ENCODE data around the gene IGF1. TPM values are rescaled to one million over a fixed set of nuclear protein-coding genes. Genes with fewer than 3 reads are reported as not detected.
"Not testable (repeated sequence)": the region's sequence is repeated elsewhere in the genome, so short reads cannot be mapped to it uniquely, and the experiment has no call there.

IGF1 gene
- total RNA-seq, 8 experiments from 2014 or later = 0.14 to 4.7 (median 0.76) TPM; not detected in 1

DNA sequence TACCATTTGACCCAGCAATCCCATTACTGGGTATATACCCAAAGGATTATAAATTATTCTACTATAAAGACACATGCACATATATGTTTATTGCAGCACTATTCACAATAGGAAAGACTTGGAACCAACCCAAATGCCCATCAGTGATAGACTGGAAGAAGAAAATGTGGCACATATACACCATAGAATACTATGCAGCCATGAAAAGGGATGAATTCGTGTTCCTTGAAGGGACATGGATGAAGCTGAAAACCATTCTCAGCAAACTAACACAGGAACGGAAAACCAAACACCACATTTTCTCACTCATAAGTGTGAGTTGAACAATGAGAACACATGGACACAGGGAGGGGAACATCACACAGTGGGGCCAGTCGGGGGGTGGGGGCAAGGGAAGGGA, 31.3 kb downstream of the IGF1 start:
- in situ Hi-C loops (cut with MboI; ENCODE audit: low pct_unique_long_range_greater_than_20kb in 2 of 9, low sequenced_read_pairs in 9 of 9, unreplicated experiment in 9 of 9); H3K4me1 ChIP-seq (replicated peaks in 1 of 2); H3K4me3 ChIP-seq; H3K27ac ChIP-seq; ATAC-seq (replicated peaks in 6 of 8): not testable (repeated sequence)
- WGBS, 10 experiments = 33 to 100% (median 50%) methylated on average over 1 to 2 of the region's 3 CpGs; no CpG with 5 or more reads in 6 of the 10 experiments

DNA sequence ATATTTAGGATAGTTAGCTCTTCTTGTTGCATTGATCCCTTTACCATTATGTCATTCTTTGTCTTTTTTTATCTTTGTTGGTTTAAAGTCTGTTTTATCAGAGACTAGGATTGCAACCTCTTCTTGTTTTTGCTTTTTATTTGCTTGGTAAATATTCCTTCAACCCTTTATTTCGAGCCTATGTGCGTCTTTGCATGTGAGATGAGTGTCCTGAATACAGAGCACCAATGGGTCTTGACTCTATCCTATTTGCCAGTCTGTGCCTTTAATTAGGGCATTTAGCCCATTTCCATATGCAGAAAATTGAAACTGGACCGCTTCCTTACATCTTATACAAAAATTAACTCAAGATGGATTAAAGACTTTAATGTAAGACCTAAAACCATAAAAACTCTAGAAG, 32.9 kb downstream of the IGF1 start:
- H3K4me1 ChIP-seq (replicated peaks in 1 of 2); in situ Hi-C loops (cut with MboI; ENCODE audit: low pct_unique_long_range_greater_than_20kb in 2 of 9, low sequenced_read_pairs in 9 of 9, unreplicated experiment in 9 of 9): not testable (repeated sequence)
- whole genome bisulfite sequencing, 10 experiments = 9 to 100% (median 76%) methylated on average over 1 to 3 of the region's 3 CpGs

DNA sequence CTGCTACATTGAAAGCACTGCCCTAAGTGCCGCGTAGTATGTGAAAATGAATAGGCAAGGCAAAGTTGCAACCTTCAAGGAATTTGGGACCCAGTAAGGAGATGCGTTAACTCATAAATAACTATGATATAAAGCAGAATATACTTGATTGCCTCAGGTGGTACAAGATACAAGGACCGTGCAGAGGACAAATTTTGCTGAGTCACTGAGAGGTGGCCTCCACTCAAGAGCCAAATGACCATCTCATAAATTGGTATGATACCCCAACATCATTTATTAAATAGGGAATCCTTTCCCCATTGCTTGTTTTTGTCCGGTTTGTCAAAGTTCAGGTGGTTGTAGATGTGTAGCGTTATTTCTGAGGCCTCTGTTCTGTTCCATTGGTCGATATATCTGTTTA, 35.7 kb downstream of the IGF1 start:
- Histone ChIP-seq H3K4me1 (replicated peaks in 1 of 2) (no peaks in the 10 kb centered on the region), H3K4me3 (no peak overlapping the region), H3K27ac (no peak overlapping the region)
- no peak for ATAC-seq (replicated peaks in 6 of 8)
- WGBS, 10 experiments = 40 to 100% (median 78%) methylated on average over 1 to 6 of the region's 7 CpGs; no CpG with 5 or more reads in 2 of the 10 experiments
- in situ Hi-C loops (cut with MboI; ENCODE audit: low pct_unique_long_range_greater_than_20kb in 2 of 9, low sequenced_read_pairs in 9 of 9, unreplicated experiment in 9 of 9) = no loop called here

More for the DNA sequence above, 32.9 kb downstream of the IGF1 start:
- not testable (repeated sequence) for H3K4me3 ChIP-seq; H3K27ac ChIP-seq; ATAC-seq (replicated peaks in 6 of 8)

DNA sequence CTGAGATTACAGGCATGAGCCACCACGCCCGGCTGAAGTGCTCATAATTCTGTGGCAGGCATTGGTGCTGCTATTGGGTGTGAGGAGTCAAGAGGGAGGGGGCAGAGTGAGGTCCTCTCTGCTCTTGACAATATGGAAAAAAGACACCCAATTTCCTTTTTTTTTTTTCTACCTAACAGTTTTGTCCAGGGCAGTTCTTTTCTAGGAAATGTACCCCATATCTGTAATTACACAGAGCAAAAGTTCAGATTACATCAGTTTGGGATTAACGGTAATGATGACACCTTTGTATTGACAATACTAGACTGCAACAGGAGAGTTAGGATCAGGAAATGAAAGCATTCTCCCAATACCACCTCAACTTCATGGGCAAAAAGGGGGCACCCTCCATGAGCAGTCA, 36.3 kb downstream of the IGF1 start:
- Histone ChIP-seq H3K4me3 (no peak overlapping the region), H3K4me1 (replicated peaks in 1 of 2) (no peaks in the 10 kb centered on the region), H3K27ac (no peak overlapping the region)
- WGBS, 10 experiments = 57 to 100% (median 92%) methylated on average over 1 to 3 of the region's 3 CpGs; no CpG with 5 or more reads in 3 of the 10 experiments
- ATAC-seq (replicated peaks in 6 of 8) = no peak
- in situ Hi-C loops (cut with MboI; ENCODE audit: low pct_unique_long_range_greater_than_20kb in 2 of 9, low sequenced_read_pairs in 9 of 9, unreplicated experiment in 9 of 9) = no loop called here

DNA sequence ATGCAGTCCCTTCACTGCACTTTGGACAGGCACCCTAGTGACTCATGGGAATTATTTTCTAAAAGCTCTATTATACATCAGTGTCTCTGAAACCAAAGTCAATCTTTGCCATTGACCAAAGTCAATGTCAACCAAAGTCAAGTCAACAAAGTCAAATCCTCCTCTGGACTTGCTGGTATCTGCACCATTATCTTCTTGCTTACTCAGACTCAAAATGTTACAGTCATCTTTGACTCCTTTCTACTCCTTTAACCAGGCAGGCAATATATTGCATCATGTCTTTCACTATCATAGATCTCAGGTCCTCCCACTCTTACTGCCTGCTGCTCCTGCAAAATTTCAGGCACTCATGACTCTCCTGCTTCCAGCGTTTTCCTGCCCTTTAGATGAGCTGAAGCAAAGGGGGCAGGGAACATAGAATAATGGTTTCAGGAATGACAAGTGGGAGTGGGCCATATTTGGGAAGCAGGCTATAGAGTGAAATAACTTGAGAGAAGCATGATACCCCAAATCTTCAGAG, 39.2 kb downstream of the IGF1 start:
- in situ Hi-C loops (cut with MboI; ENCODE audit: low pct_unique_long_range_greater_than_20kb in 2 of 9, low sequenced_read_pairs in 9 of 9, unreplicated experiment in 9 of 9) = no loop called here
- Histone ChIP-seq H3K4me3 (no peak overlapping the region), H3K27ac (no peak overlapping the region), H3K4me1 (replicated peaks in 1 of 2) (no peaks in the 10 kb centered on the region)
- no peak for ATAC-seq (replicated peaks in 6 of 8)
- WGBS, 10 experiments = 11 to 91% (median 67%) methylated on average over 1 of the region's 1 CpG; no CpG with 5 or more reads in 6 of the 10 experiments

DNA sequence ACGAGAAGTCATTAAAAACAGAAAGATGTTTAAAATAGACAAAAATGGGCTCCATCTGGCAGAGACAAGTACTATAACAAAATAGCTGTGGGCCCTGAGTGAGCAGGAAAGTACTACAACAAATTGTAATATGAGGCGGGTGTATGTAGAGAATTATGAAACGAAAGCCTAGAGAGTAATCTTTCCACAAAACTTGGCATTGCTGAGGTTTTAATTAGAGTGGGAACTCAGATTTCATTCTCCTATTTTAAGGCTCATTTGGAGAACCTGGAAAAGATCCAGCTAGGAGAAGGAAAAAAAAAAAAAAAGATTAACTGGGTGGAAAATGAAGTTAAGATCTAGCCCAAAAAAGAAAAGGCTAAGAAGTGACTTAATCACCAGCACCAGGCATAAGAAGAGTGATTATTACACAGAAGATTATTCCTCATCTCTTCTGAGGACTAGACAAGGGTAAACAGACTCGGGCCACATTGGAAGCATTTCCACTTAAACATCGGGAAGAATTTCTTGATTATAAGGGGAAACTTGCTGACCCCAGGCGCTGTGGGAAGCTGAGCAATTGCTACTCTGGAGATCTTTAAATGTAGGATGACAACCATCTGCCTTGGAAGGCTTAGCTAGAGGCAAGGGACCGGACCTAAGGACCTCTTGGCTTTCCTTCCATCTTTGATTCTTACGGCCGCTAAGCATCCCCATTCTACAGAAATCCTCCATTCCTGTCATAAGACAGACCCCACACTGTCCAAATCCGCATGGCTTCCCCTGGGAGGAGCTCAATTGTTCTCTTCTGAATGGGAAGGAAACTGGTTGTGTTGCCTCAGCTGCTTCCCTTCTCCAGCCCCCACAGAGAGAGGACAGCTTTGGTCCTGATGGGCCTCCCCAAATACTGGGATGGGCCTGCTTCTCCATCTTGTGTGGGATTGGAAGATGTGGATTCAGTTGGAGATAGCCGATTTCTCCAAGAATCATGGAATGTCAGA, 40.6 kb downstream of the IGF1 start:
- in situ Hi-C loops (cut with MboI; ENCODE audit: low pct_unique_long_range_greater_than_20kb in 2 of 9, low sequenced_read_pairs in 9 of 9, unreplicated experiment in 9 of 9) = no loop called here
- no peak for ATAC-seq (replicated peaks in 6 of 8)
- 14 to 93% (median 87%) methylated on average over 4 to 10 of the region's 11 CpGs for WGBS, 10 experiments
- no peaks in the 10 kb centered on the region for H3K4me1 ChIP-seq (replicated peaks in 1 of 2)
- no peak overlapping the region for H3K27ac ChIP-seq
- no peak overlapping the region for H3K4me3 ChIP-seq

DNA sequence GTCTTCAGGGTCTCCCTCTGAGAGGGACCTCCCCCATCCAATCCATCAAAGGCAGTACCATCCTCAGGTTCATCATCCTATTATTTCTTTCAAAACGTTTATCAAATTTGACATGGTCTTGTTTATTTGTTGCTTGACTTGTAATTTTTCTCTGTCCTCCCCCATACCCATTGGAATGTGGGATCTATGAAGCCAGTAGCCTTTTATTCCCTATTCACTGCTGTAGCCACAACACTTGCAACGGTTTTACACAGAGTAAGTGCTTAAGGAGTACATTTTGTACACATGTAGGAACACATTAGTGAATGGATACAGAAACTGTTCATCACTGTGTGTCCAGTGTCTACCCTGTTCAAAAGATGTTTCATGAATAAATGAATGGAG, 41.5 kb downstream of the IGF1 start:
- Histone ChIP-seq H3K4me3 (no peak overlapping the region), H3K27ac (no peak overlapping the region), H3K4me1 (replicated peaks in 1 of 2) (no peaks in the 10 kb centered on the region)
- 0 to 60% (median 33%) methylated on average over 1 to 2 of the region's 2 CpGs; no CpG with 5 or more reads in 2 of the 10 experiments for WGBS, 10 experiments
- in situ Hi-C loops (cut with MboI; ENCODE audit: low pct_unique_long_range_greater_than_20kb in 2 of 9, low sequenced_read_pairs in 9 of 9, unreplicated experiment in 9 of 9) = no loop called here
- peak in 3 of 8 experiments; percentile 19 to 53 (median 50) for ATAC-seq (replicated peaks in 6 of 8)

DNA sequence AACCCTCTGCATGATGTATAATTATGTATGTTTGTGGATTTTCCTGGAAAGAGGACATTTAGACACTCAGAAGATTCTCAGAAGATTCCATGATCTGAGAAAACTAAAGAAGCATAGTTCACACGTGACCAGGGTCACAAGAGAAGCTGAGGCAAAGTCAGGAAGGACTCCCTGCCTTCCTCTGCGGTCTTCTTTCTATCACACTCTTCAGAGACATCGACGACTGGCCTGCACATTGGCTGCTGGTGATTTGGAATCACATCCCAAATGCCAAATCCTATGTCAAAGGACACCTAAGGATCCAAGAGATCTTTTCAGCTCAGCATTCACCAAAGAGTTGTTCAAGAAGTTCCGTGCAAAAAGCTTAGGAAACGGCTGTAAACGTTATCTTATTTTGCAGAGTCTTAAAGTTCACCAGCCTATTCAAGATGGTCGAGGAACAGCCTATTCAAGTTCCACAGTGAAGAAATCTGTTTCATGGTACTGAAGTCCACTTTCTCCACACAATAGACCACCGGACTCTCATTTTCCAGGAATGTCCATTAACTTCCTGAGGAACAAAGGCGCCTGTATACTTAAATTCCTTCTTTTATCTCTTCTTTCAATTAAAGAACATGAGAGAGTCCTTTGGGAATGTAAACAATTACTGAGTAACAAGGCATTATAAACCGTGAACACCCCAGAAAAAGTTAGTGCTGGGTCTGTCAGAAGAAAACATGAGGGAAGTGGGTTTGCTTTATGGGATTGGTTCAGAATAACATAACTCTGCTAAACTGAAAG, 42.1 kb downstream of the IGF1 start:
- in situ Hi-C loops (cut with MboI; ENCODE audit: low pct_unique_long_range_greater_than_20kb in 2 of 9, low sequenced_read_pairs in 9 of 9, unreplicated experiment in 9 of 9) = no loop called here
- ATAC-seq (replicated peaks in 6 of 8) = peak in 3 of 8 experiments; percentile 43 to 66 (median 57)

DNA sequence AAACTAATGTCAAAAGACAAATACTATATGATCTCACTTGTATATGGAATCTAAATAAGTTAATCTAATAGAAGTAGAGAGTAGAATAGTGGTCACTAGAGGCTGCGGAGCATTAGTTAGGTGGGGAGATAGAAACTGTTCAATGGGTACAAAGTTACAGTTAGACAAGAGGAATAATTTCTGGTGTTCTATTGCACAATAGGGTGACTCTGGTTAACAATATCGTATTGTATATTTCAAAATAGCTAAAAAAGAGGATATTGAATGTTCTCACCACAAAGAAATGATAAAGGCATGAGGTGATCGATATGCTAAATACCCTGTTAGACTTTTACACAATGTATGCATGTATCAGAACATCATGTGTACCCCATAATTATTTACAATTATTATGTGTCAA, 42.9 kb downstream of the IGF1 start:
- in situ Hi-C loops (cut with MboI; ENCODE audit: low pct_unique_long_range_greater_than_20kb in 2 of 9, low sequenced_read_pairs in 9 of 9, unreplicated experiment in 9 of 9) = no loop called here
- 20 to 94% (median 78%) methylated on average over 1 to 3 of the region's 3 CpGs for WGBS, 10 experiments

More for the DNA sequence above, 42.1 kb downstream of the IGF1 start:
- H3K4me1 ChIP-seq (replicated peaks in 1 of 2) = no peaks in the 10 kb centered on the region
- 20 to 79% (median 63%) methylated on average over 1 to 9 of the region's 11 CpGs; no CpG with 5 or more reads in 1 of the 10 experiments for WGBS, 10 experiments
- no peak overlapping the region for H3K27ac ChIP-seq
- no peak overlapping the region for H3K4me3 ChIP-seq

DNA sequence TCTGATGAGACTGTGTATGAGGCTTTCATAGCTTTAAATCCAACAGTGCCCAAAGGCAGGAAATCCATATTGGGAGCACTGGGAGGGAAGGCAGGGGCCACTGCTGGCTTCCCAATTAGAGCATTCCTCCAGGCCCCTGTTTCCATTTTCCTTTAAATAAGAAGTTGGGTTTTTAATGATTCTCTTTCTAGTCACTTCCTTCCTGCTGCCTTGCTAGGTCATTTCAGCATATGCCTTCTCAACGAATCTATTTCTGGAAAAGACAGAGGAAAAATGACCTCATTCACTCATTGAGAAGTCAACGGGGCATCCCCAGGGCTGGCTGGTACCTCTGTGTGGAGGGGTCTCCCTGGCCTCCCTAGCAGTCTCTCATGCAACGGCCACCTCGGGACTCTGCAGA, 43.5 kb downstream of the IGF1 start:
- Histone ChIP-seq H3K4me1 (replicated peaks in 1 of 2) (no peaks in the 10 kb centered on the region), H3K4me3 (no peak overlapping the region), H3K27ac (no peak overlapping the region)
- in situ Hi-C loops (cut with MboI; ENCODE audit: low pct_unique_long_range_greater_than_20kb in 2 of 9, low sequenced_read_pairs in 9 of 9, unreplicated experiment in 9 of 9) = no loop called here
- 27 to 100% (median 65%) methylated on average over 1 to 4 of the region's 4 CpGs; no CpG with 5 or more reads in 2 of the 10 experiments for WGBS, 10 experiments
- ATAC-seq (replicated peaks in 6 of 8) = no peak

More for the DNA sequence above, 42.9 kb downstream of the IGF1 start:
- no peak overlapping the region for H3K27ac ChIP-seq
- H3K4me1 ChIP-seq (replicated peaks in 1 of 2) = no peaks in the 10 kb centered on the region
- ATAC-seq (replicated peaks in 6 of 8) = no peak
- no peak overlapping the region for H3K4me3 ChIP-seq

DNA sequence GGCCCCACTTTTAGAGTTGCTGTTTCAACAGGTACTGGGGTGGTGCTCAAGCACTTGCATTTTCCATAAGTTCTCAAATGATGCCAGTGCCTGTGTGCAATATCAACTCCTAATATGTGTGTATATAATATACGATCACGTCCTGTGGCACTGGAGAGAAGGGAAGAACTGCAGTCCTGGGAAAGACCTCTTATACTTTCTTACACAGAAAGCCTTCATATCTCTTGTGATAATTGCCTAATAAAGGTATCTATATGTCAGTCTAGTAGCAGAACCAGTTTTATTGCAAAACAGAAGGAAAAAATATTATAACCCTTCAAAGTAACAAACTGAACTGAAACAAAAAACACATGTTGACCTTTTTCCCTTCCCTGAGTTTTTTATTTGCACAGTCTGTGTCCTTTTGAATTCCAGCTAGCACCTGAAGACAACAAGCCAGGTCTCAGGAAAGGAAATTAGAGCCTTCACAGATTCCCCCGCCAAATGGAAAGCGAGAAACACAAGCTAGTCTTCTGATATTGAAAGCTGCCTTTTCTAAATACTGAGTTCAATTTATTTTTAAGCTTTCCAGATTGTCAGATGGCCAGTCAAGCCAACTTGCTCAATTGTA, 44.4 kb downstream of the IGF1 start:
- no peaks in the 10 kb centered on the region for H3K4me1 ChIP-seq (replicated peaks in 1 of 2)
- 51 to 100% (median 95%) methylated on average over 1 to 4 of the region's 4 CpGs; no CpG with 5 or more reads in 1 of the 10 experiments for WGBS, 10 experiments
- no peak for ATAC-seq (replicated peaks in 6 of 8)
- in situ Hi-C loops (cut with MboI; ENCODE audit: low pct_unique_long_range_greater_than_20kb in 2 of 9, low sequenced_read_pairs in 9 of 9, unreplicated experiment in 9 of 9) = no loop called here
- H3K27ac ChIP-seq = no peak overlapping the region
- no peak overlapping the region for H3K4me3 ChIP-seq

DNA sequence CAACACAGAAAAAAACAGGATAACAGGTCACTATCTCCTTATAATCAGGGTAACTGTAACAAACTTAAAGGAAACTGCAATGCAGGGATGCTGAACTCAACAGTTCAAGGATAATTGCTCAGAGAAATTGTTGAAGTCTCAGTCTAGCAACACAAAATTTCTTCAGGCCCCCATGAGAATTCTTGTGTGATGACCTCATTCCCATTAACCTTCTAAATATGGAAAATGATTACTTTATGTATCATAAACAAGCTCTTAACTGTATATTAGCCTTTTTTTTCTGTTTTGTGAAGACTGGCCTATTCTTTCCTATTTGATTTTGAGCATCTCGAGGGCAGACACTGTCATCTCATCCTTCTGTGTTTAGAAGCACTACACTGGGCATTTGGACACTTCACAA, 47.1 kb downstream of the IGF1 start:
- in situ Hi-C loops (cut with MboI; ENCODE audit: low pct_unique_long_range_greater_than_20kb in 2 of 9, low sequenced_read_pairs in 9 of 9, unreplicated experiment in 9 of 9) = no loop called here
- Histone ChIP-seq H3K27ac (no peak overlapping the region), H3K4me1 (replicated peaks in 1 of 2) (no peaks in the 10 kb centered on the region), H3K4me3 (no peak overlapping the region)
- ATAC-seq (replicated peaks in 6 of 8) = no peak
- 0 to 100% (median 80%) methylated on average over 1 of the region's 1 CpG; no CpG with 5 or more reads in 3 of the 10 experiments for WGBS, 10 experiments

Data from motor neuron (in vitro differentiated cells).